ENCODE measurements around the gene ASB18.
"Not testable (repeated sequence)": the region's sequence is repeated elsewhere in the genome, so short reads cannot be mapped to it uniquely, and the experiment has no call there.

The ASB18 gene, protein sequence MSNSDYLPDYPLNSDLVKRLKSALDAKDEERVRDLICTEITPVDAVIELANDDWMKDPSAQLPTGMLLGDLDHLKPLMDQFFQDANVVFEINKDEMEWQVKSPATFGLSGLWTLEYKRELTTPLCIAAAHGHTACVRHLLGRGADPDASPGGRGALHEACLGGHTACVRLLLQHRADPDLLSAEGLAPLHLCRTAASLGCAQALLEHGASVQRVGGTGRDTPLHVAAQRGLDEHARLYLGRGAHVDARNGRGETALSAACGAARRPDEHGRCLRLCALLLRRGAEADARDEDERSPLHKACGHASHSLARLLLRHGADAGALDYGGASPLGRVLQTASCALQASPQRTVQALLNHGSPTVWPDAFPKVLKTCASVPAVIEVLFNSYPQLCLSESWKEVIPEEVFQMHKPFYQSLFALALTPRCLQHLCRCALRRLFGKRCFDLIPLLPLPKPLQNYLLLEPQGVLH

GRCh38 chr2:236264256-236264655, at the start of gene ASB18:
Gene ASB18 (minus strand): TSS chr2:236264406. CDS start chr2:236264345, 61 bp downstream.
- DNase-seq, result no peak

DNA sequence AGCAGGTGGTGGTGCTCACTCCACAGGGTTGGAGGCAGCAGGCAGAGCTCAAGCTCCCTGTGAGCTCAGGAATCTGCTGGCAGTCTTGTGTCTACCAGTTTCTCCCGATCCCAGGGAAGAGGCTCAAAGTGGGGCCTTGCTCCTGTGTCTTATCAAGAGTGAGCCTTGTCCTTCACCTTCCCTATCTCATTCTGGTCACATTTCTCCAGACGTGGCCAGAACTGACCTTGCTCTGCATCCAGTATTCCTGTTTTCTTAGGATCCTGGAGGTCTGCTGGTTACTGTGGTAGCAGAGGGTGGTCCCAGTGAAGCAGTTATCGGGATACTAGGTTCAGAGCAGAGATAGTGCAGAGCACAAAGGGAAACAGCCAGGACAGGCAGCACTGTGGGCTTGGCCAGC, 47.1 kb upstream of the ASB18 start:
- DNase-seq, result no peak

DNA sequence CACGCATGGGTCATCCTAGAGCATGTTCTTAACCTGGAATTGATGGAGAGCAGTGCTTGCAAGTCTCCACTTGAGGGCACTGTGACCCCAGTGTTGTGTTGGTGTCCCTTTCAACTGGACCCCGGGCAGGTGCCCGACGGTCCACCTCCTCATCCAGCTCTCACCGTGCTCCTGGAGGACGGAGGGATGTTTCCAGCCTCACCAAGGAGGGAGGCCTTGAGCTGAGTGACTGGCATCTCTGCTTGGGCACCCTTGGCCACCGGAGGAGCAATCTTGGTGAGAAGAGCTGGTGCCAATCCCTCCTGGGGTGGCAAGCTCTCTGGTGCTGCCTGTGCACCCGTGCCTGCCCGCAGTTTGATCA, 45.4 kb upstream of the ASB18 start:
- DNase-seq, result no peak

GRCh38 chr2:236308855-236309668, 44.9 kb upstream of the ASB18 start:
- DNase-seq, result no peak

- DNase-seq, result no peak
Measured at GRCh38 chr2:236307641-236308040, 43.4 kb upstream of the ASB18 start.

DNA sequence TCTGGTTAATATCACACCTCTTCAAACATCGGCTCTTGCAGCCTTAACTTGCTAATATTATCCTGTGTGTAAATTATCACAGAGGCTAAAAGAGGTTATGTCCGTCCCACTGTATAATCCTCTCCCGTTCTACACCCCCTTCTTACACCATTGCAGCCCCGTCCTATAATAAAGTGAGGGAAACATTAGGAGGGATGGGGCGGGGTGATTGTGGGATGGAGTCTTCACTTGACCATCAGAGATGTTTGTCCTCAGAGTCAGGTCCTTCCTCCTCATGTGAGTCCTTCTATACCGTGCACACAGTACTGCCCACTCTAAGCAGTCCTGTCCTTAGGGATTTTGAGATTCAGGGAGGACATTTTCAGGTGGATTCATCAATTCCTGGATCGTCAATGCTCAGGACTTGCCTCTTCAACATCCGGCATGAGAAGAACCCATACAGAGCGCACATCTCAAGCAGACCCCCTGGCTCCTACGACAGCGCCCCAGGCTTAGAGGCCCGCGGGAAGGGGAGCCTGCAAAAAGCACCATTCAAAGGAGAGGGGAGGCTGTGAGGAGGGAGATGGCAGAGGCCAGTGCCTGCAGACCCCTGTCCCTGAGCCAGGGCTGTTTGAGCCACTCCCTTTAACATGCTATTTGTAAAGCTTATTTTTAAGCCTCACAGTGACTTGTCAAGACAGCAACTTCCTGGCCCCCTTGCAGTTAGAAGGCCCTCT, 42.8 kb upstream of the ASB18 start:
- no peak for DNase-seq

DNA sequence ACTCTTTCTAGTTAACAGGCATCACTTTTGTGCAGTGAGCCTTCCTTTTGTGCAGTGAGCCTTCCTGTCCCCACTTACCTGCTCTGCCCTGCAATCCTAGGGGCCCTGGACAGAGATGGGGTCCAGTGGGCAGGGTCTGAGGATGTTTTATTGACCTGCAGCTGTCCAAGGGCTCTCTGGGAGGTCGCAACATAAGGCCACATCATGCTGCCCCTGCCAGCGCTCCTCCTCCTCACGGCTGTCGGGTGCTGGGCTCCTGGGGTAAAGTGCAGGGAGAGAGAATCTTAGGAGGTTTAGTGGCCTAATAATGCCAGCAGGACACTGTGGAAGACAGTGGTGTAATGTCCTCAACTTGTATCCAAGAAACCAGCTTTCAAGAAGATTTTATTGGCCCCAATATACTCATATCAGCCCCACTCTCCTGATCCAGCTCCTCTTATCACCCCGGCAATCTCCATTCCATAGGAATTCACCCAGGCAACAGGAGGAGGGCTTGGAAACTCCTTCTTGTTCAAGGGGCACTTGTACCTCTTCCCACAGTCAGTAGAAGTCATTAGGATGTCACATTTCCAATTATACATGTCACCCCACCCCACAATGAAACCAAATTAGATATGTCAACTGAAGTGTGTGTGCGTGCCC, 41.9 kb upstream of the ASB18 start:
- no peak for DNase-seq

- DNase-seq, result no peak
Measured at GRCh38 chr2:236305531-236305930, 41.3 kb upstream of the ASB18 start.

- DNase-seq, result no peak
Measured at GRCh38 chr2:236303935-236304334, 39.7 kb upstream of the ASB18 start.

DNA sequence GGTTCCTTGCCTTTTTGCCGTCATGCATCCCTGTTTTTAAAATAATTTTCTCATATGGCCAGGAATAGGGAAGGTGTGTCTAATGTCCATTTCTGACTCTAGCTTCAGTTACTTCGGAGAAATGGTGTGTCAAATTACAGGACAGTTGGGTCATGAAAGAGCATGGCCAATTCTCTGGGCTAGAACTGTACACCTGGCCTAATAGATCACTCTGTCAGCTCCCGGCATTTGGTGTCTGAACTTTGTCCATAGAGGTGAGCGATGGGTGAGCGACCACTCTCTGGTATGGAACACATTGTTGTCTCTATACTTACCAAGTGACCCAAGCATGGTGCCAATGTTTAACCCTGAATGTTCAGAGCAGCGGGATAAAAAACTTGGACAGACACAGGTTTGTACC, 38.3 kb upstream of the ASB18 start:
- no peak for DNase-seq

DNA sequence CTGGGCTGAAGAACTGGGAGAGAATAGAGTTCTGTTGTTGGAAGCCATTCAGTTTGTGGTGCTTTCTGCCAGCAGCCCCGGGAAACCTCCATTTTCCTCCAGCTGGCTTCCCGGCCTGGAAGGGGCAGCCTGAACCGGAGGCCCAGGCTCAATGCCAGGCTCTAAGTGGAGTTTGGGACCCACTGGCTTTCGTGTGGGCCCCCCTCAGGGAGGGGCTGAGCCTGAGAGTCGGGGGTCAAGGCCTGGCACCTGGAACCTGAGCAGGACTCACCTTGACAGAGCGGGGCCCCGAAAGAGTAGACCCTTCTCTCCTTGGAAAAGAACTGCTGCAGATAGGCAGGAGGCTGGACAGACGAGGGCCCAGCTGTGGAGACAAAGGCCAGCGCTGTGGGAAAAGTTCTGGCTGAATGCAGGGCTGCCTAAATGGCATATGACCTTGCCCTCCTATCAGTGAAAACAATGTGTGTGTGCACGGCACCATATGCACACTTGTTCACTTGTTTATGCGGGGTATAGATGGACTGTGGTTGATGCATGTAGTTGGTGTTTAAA, 34.8 kb upstream of the ASB18 start:
- no peak for DNase-seq

DNA sequence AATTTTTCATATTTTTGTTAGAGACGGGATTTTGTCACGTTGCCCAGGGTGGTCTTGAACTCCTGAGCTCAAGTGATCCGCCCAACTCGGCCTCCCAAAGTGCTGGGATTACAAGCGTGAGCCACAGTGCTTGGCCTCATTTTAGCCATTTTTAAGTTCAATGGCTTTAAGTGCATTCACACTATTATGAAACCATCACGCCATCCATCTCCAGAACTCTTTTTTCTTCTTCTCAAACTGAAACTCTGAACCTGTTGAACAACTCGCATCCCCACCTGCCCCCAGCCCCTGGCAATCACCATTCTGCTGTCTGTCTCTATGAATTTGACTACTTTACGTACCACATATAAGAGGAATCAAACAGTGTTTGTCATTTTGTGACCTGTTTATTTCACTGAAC, 31.3 kb upstream of the ASB18 start:
- DNase-seq, result no peak

GRCh38 chr2:236294647-236295046, 30.4 kb upstream of the ASB18 start:
- DNase-seq, result no peak

DNA sequence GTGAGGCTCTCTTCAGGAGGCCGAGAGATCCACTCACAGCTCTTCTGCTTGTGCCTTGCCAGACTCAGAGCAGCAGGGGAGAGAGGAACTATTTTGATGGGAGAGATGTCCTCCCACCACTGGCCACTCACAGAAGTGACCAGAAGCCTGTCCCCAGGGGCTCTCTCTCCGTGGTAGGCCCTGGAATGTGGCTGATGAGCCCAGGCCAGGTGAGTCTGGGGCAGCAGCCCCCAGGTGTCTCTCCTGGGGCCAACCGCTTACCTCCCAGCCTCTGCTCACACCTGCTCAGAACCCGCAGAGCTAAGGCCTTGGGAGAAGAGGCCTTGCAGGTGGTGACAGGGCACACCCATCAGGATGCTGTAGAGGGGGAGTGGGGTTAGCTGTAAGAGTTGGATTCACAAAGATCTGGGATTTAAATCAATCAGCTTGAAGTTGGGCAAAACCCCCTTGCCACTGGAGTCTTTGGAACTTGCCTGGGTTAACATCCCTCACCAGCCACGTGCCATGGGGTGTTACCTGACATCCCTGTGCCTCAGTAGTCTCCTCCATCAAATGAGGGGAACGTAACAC, 29.1 kb upstream of the ASB18 start:
- DNase-seq, result no peak

- no peak for DNase-seq
Measured at GRCh38 chr2:236291911-236292310, 27.7 kb upstream of the ASB18 start.

- DNase-seq, result no peak
Measured at GRCh38 chr2:236291476-236291875, 27.3 kb upstream of the ASB18 start.

DNA sequence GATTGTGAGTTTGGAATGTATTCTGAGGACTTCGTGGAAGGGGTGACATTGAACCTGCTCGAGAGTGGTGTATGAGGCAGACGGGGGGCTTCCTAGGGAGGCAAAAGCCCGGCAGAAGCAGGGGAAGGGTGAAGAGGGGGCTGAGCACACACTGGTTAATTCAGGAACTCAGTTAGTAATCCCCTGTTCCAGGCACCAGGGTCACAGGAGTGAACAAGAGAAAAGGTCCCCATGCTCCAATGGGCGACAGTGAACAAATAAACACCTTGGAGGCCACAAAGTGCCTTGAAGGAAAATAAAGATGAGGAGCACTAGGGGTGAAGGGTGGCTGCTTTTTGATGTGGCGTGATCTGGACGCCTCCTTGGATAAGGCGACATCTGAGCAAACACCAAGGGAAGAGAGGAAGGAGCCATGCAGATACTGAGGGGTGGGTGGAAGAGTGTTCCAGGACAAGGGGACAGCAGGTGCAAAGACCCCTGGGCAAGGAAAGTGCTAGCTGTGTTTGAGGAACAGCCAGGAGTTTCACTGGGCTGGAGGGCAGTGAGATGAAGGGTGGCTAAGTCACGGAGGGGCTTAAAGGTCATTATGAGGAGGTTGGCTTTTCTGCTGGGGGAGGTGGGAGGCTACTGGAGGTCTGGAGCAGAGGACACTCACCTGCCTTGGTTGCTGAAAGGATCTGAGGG, 26.7 kb upstream of the ASB18 start:
- no peak for DNase-seq

- no peak for DNase-seq
Measured at GRCh38 chr2:236289766-236290462, 25.7 kb upstream of the ASB18 start.

DNA sequence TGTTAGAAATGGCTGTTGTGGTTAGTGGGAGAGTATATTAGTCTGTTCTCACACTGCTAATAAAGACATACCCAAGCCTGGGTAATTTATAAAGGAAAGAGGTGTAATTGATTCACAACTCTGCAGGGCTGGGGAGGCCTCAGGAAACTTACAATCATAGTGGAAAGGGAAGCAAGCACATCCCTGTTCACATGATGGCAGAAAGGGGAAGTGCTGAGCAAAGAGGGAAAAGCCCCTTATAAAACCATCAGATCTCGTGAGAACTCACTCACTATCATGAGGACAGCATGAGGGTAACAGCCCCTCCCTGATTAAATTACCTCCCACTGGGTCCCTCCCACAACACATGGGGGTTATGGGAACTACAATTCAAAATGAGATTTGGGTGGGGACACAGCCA, 24.2 kb upstream of the ASB18 start:
- not testable (repeated sequence) for DNase-seq

DNA sequence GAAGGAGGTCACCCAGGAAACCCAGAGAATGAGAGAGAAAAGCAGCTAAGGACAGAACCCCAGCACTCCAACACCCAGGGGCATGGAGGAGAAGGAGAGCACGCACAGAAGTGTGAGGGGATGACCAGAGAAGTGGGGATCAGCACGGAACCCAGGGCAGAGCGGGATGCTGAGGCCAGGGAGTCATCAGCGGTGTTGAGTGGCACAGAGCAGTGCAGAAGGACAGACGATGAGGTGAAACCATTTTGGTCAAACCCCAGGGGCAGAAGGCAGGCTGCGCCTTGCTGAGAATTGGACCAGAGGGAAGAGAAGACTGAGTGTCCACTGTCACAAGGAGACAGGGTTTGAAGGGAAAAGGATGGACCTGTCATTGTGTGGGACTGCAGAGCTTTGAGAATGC, 23.4 kb upstream of the ASB18 start:
- DNase-seq, result no peak

Measured in activated CD4-positive, CD25-positive, alpha-beta regulatory T cell treated with anti-CD3 and anti-CD28 coated beads, Interleukin-2, amount 50 U/mL, for 72 hours (primary cell).